GM21825 (cell line): ENCODE data around the gene TOMT.

Experiments
- ATAC-seq: cut with Tn5 transposase; IDR thresholded peaks from one replicate; pipeline ENCODE4 v1.9.1; 2021; ENCODE audit warnings: mild to moderate bottlenecking, moderate library complexity; ENCODE audit not compliant: unreplicated experiment

Gene TOMT

GRCh38 chr11:72085621-72086351, 19.9 kb upstream of the TOMT start:
- ATAC-seq: no peak

- no peak for ATAC-seq
These were observed 17.5 kb upstream of the TOMT start for GRCh38 chr11:72088076-72088808.

- ATAC-seq: peak; percentile 52
These were observed 14.4 kb upstream of the TOMT start for GRCh38 chr11:72091292-72091691.

GRCh38 chr11:72098741-72099140, 7.0 kb upstream of the TOMT start:
- ATAC-seq: no peak

GRCh38 chr11:72100009-72100408, 5.7 kb upstream of the TOMT start:
- no peak for ATAC-seq

- no peak for ATAC-seq
These were observed 5.3 kb upstream of the TOMT start for GRCh38 chr11:72100462-72100861.

GRCh38 chr11:72102162-72102561, 3.6 kb upstream of the TOMT start:
- ATAC-seq: no peak

- ATAC-seq: peak; percentile 3
These were observed 3.1 kb upstream of the TOMT start for GRCh38 chr11:72102631-72102945.

GRCh38 chr11:72102946-72103753, 2.6 kb upstream of the TOMT start, which contains the start of gene LAMTOR1:
TSS of gene LAMTOR1 (minus strand) at chr11:72103297. CDS start at chr11:72103224, 73 bp downstream.
- peak; percentile 73 for ATAC-seq

- ATAC-seq: no peak
These were observed 2.0 kb upstream of the TOMT start for GRCh38 chr11:72103754-72104167.

GRCh38 chr11:72111300-72112142, 5.8 kb downstream of the TOMT start:
- ATAC-seq: no peak

GRCh38 chr11:72112143-72112977, 6.6 kb downstream of the TOMT start, which contains the start of gene ANAPC15:
TSS of gene ANAPC15 (minus strand) at chr11:72112695. CDS start at chr11:72111276, 1,419 bp downstream.
- peak; percentile 75 for ATAC-seq

- ATAC-seq: peak; percentile 1
These were observed 7.5 kb downstream of the TOMT start for GRCh38 chr11:72112978-72113808.

GRCh38 chr11:72114570-72114969, 8.8 kb downstream of the TOMT start:
- ATAC-seq: no peak

- no peak for ATAC-seq
These were observed 10.5 kb downstream of the TOMT start for GRCh38 chr11:72116019-72116755.

GRCh38 chr11:72119198-72119597, 13.5 kb downstream of the TOMT start:
- no peak for ATAC-seq

- ATAC-seq: no peak
These were observed 15.2 kb downstream of the TOMT start for GRCh38 chr11:72120930-72121329.

- ATAC-seq: no peak
These were observed 16.9 kb downstream of the TOMT start for GRCh38 chr11:72122607-72123006.
